Osteocyte (in vitro differentiated cells): ENCODE results near the gene UBE2O. TPM values are rescaled to one million over a fixed set of nuclear protein-coding genes. Genes with fewer than 3 reads are reported as not detected.
A peak's percentile ranks its signal among the peaks of the same experiment; 100 is the strongest.

Experiments used
- DNase-seq: peaks from one replicate; pipeline ENCODE4 v3.0.0; 2021; ENCODE audit warnings: mixed read lengths; ENCODE audit not compliant: unreplicated experiment; ENCODE audit errors: extremely low spot score
- H3K27ac Mint-ChIP-seq: one replicate; pipeline ENCODE4 v1.8.0; 2021; ENCODE audit warnings: mild to moderate bottlenecking, mixed read lengths; ENCODE audit not compliant: unreplicated experiment
- H3K27me3 Mint-ChIP-seq: one replicate; pipeline ENCODE4 v1.8.0; 2021; ENCODE audit warnings: mixed read lengths; ENCODE audit not compliant: unreplicated experiment
- H3K36me3 Mint-ChIP-seq: one replicate; pipeline ENCODE4 v1.8.0; 2021; ENCODE audit warnings: mixed read lengths; ENCODE audit not compliant: unreplicated experiment
- H3K4me1 Mint-ChIP-seq: one replicate; pipeline ENCODE4 v1.8.0; 2021; ENCODE audit warnings: mixed read lengths; ENCODE audit not compliant: unreplicated experiment
- H3K4me3 Mint-ChIP-seq: one replicate; pipeline ENCODE4 v1.8.0; 2021; ENCODE audit warnings: mild to moderate bottlenecking, moderate library complexity, mixed read lengths; ENCODE audit not compliant: unreplicated experiment
- H3K9me3 Mint-ChIP-seq: one replicate; pipeline ENCODE4 v1.8.0; 2021; ENCODE audit warnings: mixed read lengths; ENCODE audit not compliant: unreplicated experiment
- total RNA-seq: library from RNA; stranded (reverse); gene quantifications from 2 replicates; pipeline ENCODE4 v1.2.1, GENCODE V29; 2021
- TF ChIP-seq, protein P1 (sequence below): fragments of 200-600 bp; sonication (generic); IDR thresholded peaks from 2 replicates; pipeline ENCODE4 v1.5.0; 2021; ENCODE audit warnings: antibody characterized with exemption, mild to moderate bottlenecking, moderate library complexity

Gene UBE2O
- total RNA-seq, 1 donor from 2014 or later, result 30.7 TPM

- TF ChIP-seq, protein P1, sequence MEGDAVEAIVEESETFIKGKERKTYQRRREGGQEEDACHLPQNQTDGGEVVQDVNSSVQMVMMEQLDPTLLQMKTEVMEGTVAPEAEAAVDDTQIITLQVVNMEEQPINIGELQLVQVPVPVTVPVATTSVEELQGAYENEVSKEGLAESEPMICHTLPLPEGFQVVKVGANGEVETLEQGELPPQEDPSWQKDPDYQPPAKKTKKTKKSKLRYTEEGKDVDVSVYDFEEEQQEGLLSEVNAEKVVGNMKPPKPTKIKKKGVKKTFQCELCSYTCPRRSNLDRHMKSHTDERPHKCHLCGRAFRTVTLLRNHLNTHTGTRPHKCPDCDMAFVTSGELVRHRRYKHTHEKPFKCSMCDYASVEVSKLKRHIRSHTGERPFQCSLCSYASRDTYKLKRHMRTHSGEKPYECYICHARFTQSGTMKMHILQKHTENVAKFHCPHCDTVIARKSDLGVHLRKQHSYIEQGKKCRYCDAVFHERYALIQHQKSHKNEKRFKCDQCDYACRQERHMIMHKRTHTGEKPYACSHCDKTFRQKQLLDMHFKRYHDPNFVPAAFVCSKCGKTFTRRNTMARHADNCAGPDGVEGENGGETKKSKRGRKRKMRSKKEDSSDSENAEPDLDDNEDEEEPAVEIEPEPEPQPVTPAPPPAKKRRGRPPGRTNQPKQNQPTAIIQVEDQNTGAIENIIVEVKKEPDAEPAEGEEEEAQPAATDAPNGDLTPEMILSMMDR, result no peak
- no peak for DNase-seq
- no peak overlapping the region for H3K4me3 Mint-ChIP-seq
- H3K27ac Mint-ChIP-seq, result no peak overlapping the region
- H3K9me3 Mint-ChIP-seq, result no peaks in the 10 kb centered on the region
- peaks cover 3% of the 10 kb centered on the region for H3K36me3 Mint-ChIP-seq
- H3K27me3 Mint-ChIP-seq, result no peaks in the 10 kb centered on the region
- H3K4me1 Mint-ChIP-seq, result peaks cover 11% of the 10 kb centered on the region
These were observed 32.6 kb upstream of the UBE2O start for GRCh38 chr17:76485569-76485968.

DNA sequence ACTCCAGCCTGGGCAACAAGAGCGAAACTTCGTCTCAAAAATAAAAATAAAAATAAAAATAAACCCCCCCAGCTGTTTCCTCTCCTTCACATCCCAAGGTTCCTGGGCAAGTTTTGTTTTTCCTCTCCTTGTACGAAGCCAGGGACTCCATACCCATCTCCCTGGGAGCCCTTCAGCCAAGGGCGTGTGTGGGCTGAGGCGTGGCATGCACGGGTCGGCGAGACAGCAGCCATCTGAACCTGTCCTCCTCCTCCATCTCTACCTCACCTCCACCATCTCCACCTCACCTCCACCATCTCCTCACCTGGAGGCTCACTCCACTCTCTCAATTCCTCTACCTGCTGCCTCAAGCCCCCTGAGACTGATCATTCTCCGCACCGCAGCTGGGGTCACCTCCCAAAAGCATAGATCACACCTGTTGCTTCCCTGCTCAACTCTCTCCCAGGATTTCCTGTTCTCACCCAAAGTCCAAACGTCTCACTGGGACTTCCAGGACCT, 31.3 kb upstream of the UBE2O start:
- peaks cover 3% of the 10 kb centered on the region for H3K36me3 Mint-ChIP-seq
- no peak for DNase-seq
- no peaks in the 10 kb centered on the region for H3K9me3 Mint-ChIP-seq
- TF ChIP-seq, protein P1, result no peak
- no peak overlapping the region for H3K4me3 Mint-ChIP-seq
- peaks cover 13% of the 10 kb centered on the region for H3K4me1 Mint-ChIP-seq
- H3K27ac Mint-ChIP-seq, result no peak overlapping the region
- no peaks in the 10 kb centered on the region for H3K27me3 Mint-ChIP-seq

DNA sequence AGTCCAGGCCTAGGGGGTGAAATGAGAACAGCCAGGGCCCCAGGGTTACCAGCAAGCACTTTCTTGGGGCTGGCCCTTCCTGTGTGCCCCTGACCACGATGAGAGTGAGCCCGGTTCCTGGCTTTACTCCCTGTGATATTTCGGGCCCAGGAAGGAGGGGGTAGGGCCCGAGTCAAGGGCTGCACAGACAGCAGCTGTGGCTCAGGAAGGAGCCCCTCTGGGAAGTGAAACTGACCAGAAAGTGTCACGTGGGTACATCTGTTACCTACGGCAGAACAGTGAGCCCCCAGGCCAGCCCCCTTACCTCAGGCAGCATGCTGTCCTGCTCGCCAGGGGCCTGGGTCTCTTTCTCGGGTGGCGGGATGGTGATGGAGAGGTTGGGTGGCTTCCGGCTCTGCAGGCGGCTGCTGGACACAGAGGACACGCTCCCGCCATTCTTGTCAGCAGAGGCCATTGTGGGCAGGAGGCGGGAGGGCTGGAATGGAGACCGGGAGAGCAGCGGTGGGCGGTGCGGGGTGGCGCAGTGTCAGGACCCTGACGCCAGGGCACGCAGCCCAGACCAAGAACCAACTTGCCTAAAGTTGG, 28.2 kb upstream of the UBE2O start:
- Mint-ChIP-seq H3K27ac (no peak overlapping the region), H3K9me3 (no peaks in the 10 kb centered on the region), H3K27me3 (no peaks in the 10 kb centered on the region), H3K36me3 (no peaks in the 10 kb centered on the region), H3K4me1 (peaks cover 13% of the 10 kb centered on the region), H3K4me3 (no peak overlapping the region)
- DNase-seq, result no peak
- TF ChIP-seq, protein P1, result no peak

DNA sequence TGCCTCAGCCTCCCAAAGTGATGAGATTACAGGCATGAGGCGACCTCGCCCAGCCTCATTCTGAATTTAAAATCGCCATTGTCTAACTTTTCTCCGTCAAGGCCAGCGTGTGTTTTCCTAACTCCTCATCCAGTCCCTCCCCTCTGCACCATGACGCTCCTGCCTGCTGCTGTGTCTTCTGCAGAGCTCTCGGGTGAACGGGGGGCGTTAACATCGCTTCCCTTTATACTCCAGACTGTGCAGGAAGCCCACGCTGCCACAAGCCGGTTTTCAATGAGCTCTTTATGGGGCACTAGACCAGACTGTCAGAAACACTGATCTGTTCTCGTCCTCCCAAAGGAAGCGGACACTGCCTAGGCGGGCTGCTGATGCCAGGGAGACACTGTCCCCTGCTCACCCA, 27.7 kb upstream of the UBE2O start:
- TF ChIP-seq, protein P1, result no peak
- Mint-ChIP-seq H3K4me3 (no peak overlapping the region), H3K4me1 (peaks cover 10% of the 10 kb centered on the region), H3K27ac (peak overlapping the region; percentile 39), H3K36me3 (no peaks in the 10 kb centered on the region), H3K9me3 (no peaks in the 10 kb centered on the region), H3K27me3 (no peaks in the 10 kb centered on the region)
- no peak for DNase-seq

DNA sequence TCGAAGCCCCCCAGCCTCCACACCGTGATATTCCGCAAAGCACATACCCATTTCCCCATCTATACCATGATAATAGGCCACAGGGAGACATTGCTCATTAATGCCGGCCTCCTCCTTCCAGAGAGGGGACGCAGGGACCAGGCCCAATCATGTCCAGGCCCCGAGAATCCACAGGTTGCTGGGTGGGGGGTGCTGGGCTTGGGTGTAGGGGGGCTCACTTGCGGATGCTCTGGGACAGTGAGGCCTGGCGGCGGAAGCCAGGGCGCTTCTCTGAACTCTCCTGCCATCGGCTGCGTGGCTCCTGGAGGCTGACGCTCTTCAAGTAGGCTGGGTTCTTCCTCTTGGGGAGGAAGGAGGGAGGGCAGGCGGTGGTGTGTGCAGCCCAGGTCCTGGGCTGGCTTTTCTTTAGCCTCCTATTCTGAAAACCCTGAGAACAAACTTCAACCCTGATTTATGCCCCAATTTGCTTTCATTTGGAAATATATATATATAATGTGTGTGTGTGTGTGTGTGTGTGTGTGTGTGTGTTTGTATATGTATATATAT, 26.6 kb upstream of the UBE2O start:
- Mint-ChIP-seq H3K4me3 (no peak overlapping the region), H3K27me3 (no peaks in the 10 kb centered on the region)

More for the DNA sequence above, 26.6 kb upstream of the UBE2O start:
- TF ChIP-seq, protein P1, result no peak
- Mint-ChIP-seq H3K27ac (no peak overlapping the region), H3K36me3 (no peaks in the 10 kb centered on the region), H3K4me1 (peaks cover 8% of the 10 kb centered on the region), H3K9me3 (no peaks in the 10 kb centered on the region)
- no peak for DNase-seq
